HG02623 (cell line): ENCODE data around the gene GABBR2.

Source experiments
- ATAC-seq: cut with Tn5 transposase; IDR thresholded peaks from one replicate; pipeline ENCODE4 v1.9.1; 2021; ENCODE audit warnings: moderate library complexity; ENCODE audit not compliant: unreplicated experiment

GABBR2 gene

GRCh38 chr9:98330831-98331230, 377.9 kb downstream of the GABBR2 start:
- ATAC-seq: no peak

- ATAC-seq: no peak
Measured at GRCh38 chr9:98329904-98330303, 378.8 kb downstream of the GABBR2 start.

GRCh38 chr9:98329281-98329680, 379.5 kb downstream of the GABBR2 start:
- no peak for ATAC-seq

GRCh38 chr9:98328770-98329169, 380.0 kb downstream of the GABBR2 start:
- no peak for ATAC-seq

- no peak for ATAC-seq
Measured at GRCh38 chr9:98328141-98328540, 380.6 kb downstream of the GABBR2 start.

GRCh38 chr9:98327249-98327561, 381.5 kb downstream of the GABBR2 start:
- no peak for ATAC-seq

GRCh38 chr9:98326459-98327248, 382.1 kb downstream of the GABBR2 start:
- ATAC-seq: no peak

- ATAC-seq: no peak
Measured at GRCh38 chr9:98324801-98325200, 383.9 kb downstream of the GABBR2 start.

- no peak for ATAC-seq
Measured at GRCh38 chr9:98323831-98324135, 385.0 kb downstream of the GABBR2 start.

- ATAC-seq: no peak
Measured at GRCh38 chr9:98323051-98323830, 385.5 kb downstream of the GABBR2 start.

GRCh38 chr9:98321269-98321668, 387.5 kb downstream of the GABBR2 start:
- ATAC-seq: no peak

GRCh38 chr9:98318834-98319478, 389.8 kb downstream of the GABBR2 start:
- ATAC-seq: no peak

GRCh38 chr9:98318041-98318790, 390.5 kb downstream of the GABBR2 start:
- no peak for ATAC-seq

- no peak for ATAC-seq
Measured at GRCh38 chr9:98317134-98317857, 391.4 kb downstream of the GABBR2 start.

GRCh38 chr9:98316445-98317133, 392.1 kb downstream of the GABBR2 start:
- no peak for ATAC-seq

GRCh38 chr9:98315551-98316060, 393.1 kb downstream of the GABBR2 start:
- no peak for ATAC-seq

GRCh38 chr9:98315067-98315453, 393.7 kb downstream of the GABBR2 start:
- no peak for ATAC-seq

- no peak for ATAC-seq
Measured at GRCh38 chr9:98314381-98315066, 394.2 kb downstream of the GABBR2 start.

- ATAC-seq: no peak
Measured at GRCh38 chr9:98312365-98312764, 396.4 kb downstream of the GABBR2 start.
